Neuronal stem cell (in vitro differentiated cells): ENCODE data around the gene PRSS53.

Experiments
- DNase-seq: peaks from one replicate; pipeline ENCODE4 v3.0.0-alpha.2; 2013; ENCODE audit warnings: low spot score
- H2AFZ ChIP-seq: one replicate; pipeline ENCODE4 v1.6.1; 2013; ENCODE audit warnings: mild to moderate bottlenecking, low read length, inconsistent platforms
- H2AK5ac ChIP-seq: 2 replicates; pipeline ENCODE4 v1.6.1; 2013; ENCODE audit warnings: low read depth, mild to moderate bottlenecking, inconsistent platforms, low read length, moderate library complexity, mixed read lengths
- H2BK120ac ChIP-seq: 2 replicates; pipeline ENCODE4 v1.6.1; 2013; ENCODE audit warnings: low read depth, mild to moderate bottlenecking, inconsistent platforms, low read length, moderate library complexity, mixed read lengths
- H2BK12ac ChIP-seq: one replicate; pipeline ENCODE4 v1.6.1; 2013; ENCODE audit warnings: low read length, inconsistent platforms
- H2BK15ac ChIP-seq: 2 replicates; pipeline ENCODE4 v1.6.1; 2013; ENCODE audit warnings: mild to moderate bottlenecking, low read length, inconsistent platforms, mixed read lengths
- H2BK5ac ChIP-seq: one replicate; pipeline ENCODE4 v1.6.1; 2013; ENCODE audit warnings: inconsistent platforms, mild to moderate bottlenecking, low read length, moderate library complexity
- H3K14ac ChIP-seq: one replicate; pipeline ENCODE4 v1.6.1; 2013; ENCODE audit warnings: low read length, inconsistent platforms
- H3K18ac ChIP-seq: 2 replicates; pipeline ENCODE4 v1.6.1; 2013; ENCODE audit warnings: low read length, inconsistent platforms
- H3K23ac ChIP-seq: 2 replicates; pipeline ENCODE4 v1.6.1; 2013; ENCODE audit warnings: low read depth, mild to moderate bottlenecking, mixed read lengths, low read length, inconsistent platforms; ENCODE audit not compliant: poor library complexity
- H3K27ac ChIP-seq: replicated peaks from 3 replicates; pipeline ENCODE4 v1.5.1; 2013; ENCODE audit warnings: low read length, inconsistent platforms
- H3K27me3 ChIP-seq, 3 experiments: 2 replicates each; pipeline ENCODE4 v1.6.1; 2013; ENCODE audit warnings: low read length in 3 of 3, mild to moderate bottlenecking in 2 of 3, inconsistent platforms in 1 of 3, low read depth in 1 of 3, mixed read lengths in 1 of 3, moderate library complexity in 1 of 3; ENCODE audit not compliant: control insufficient read depth in 3 of 3, insufficient read depth in 3 of 3
- H3K36me3 ChIP-seq, 2 donors: replicated peaks in 1 of 2; 2 replicates each; pipeline ENCODE4 v1.6.1; 2013; ENCODE audit warnings: low read length in 2 of 2; ENCODE audit not compliant: control insufficient read depth in 2 of 2, insufficient read depth in 2 of 2
- H3K4ac ChIP-seq: 2 replicates; pipeline ENCODE4 v1.6.1; 2013; ENCODE audit warnings: inconsistent platforms, mild to moderate bottlenecking, low read length, moderate library complexity
- H3K4me1 ChIP-seq, 2 donors: 1 replicate in 1 of 2; 2 replicates in 1 of 2; pipeline ENCODE4 v1.6.1; 2013; ENCODE audit warnings: low read length in 2 of 2, low read depth in 1 of 2; ENCODE audit not compliant: control insufficient read depth in 2 of 2, insufficient read depth in 1 of 2
- H3K4me2 ChIP-seq: one replicate; pipeline ENCODE4 v1.6.1; 2013; ENCODE audit warnings: mild to moderate bottlenecking, low read length, inconsistent platforms; ENCODE audit not compliant: insufficient read depth, poor library complexity, severe bottlenecking
- H3K4me3 ChIP-seq, 2 donors: 2 replicates each; pipeline ENCODE4 v1.5.1; 2013; ENCODE audit warnings: low read length in 2 of 2, mild to moderate bottlenecking in 2 of 2, inconsistent platforms in 1 of 2, moderate library complexity in 1 of 2
- H3K79me1 ChIP-seq: one replicate; pipeline ENCODE4 v1.6.1; 2013; ENCODE audit warnings: low read depth, mild to moderate bottlenecking, inconsistent platforms, low read length, moderate library complexity
- H3K9ac ChIP-seq: one replicate; pipeline ENCODE4 v1.6.1; 2013; ENCODE audit warnings: mild to moderate bottlenecking, low read depth, low read length, inconsistent platforms; ENCODE audit not compliant: poor library complexity
- H3K9me3 ChIP-seq, 2 donors: replicated peaks in 1 of 2; 2 replicates each; pipeline versions ENCODE3 to v1.6.1; 2013; ENCODE audit warnings: low read length in 2 of 2, mild to moderate bottlenecking in 2 of 2, inconsistent platforms in 1 of 2, low read depth in 1 of 2, mixed read lengths in 1 of 2, moderate library complexity in 1 of 2; ENCODE audit not compliant: control insufficient read depth in 2 of 2, insufficient read depth in 1 of 2
- H4K8ac ChIP-seq: one replicate; pipeline ENCODE4 v1.6.1; 2013; ENCODE audit warnings: low read depth, mild to moderate bottlenecking, inconsistent platforms, low read length, moderate library complexity
- H4K91ac ChIP-seq: one replicate; pipeline ENCODE4 v1.6.1; 2013; ENCODE audit warnings: low read length, low read depth, mild to moderate bottlenecking, inconsistent platforms; ENCODE audit not compliant: poor library complexity
- WGBS, 2 donors: extraction: QIAGEN DNeasy Blood & Tissue Kit; methylation state at CpG; one replicate each; pipeline ENCODE4 v1.1.7; 2013; ENCODE audit warnings: missing lambda C conversion rate in 2 of 2, mixed read lengths in 1 of 2; ENCODE audit not compliant: insufficient read length in 2 of 2, insufficient replicate concordance in 1 of 2; ENCODE audit errors: extremely low coverage in 2 of 2; 5-methylcytosine and 5-hydroxymethylcytosine counted together

PRSS53 gene

GRCh38 chr16:31117384-31118222 is 28.9 kb upstream of the PRSS53 start, which contains the start of gene KAT8:
TSS of gene KAT8 (plus strand) at chr16:31117664. CDS start at chr16:31117682, 18 bp downstream.
- Histone ChIP-seq H2AK5ac (no peak within 1 kb of the TSS), H3K36me3 (peaks cover 23 to 51% of the 10 kb centered on the region in 2 donors), H3K27ac (peak within 1 kb of the TSS; percentile 81), H3K4me2 (peak within 1 kb of the TSS; percentile 82), H3K18ac (peak within 1 kb of the TSS; percentile 94), H3K4ac (no peak within 1 kb of the TSS), H2BK5ac (no peak within 1 kb of the TSS), H3K79me1 (peaks cover 7% of the 10 kb centered on the region), H3K14ac (no peak within 1 kb of the TSS), H3K9ac (peak within 1 kb of the TSS; percentile 81), H3K23ac (peak within 1 kb of the TSS; percentile 96), H2BK120ac (no peak within 1 kb of the TSS), H4K8ac (no peak within 1 kb of the TSS), H3K9me3 (no peaks in the 10 kb centered on the region), H2BK15ac (no peak within 1 kb of the TSS), H3K27me3 (no peaks in the 10 kb centered on the region), H3K4me3 (peak within 1 kb of the TSS; percentile 70 to 91), H2AFZ (peak within 1 kb of the TSS; percentile 88), H4K91ac (no peak within 1 kb of the TSS), H2BK12ac (no peak within 1 kb of the TSS), H3K4me1 (peaks cover 3 to 5% of the 10 kb centered on the region in 2 donors)
- WGBS, 2 donors, result no CpG with 5 or more reads among the region's 68 CpGs
- DNase-seq, result peak; percentile 95

DNA sequence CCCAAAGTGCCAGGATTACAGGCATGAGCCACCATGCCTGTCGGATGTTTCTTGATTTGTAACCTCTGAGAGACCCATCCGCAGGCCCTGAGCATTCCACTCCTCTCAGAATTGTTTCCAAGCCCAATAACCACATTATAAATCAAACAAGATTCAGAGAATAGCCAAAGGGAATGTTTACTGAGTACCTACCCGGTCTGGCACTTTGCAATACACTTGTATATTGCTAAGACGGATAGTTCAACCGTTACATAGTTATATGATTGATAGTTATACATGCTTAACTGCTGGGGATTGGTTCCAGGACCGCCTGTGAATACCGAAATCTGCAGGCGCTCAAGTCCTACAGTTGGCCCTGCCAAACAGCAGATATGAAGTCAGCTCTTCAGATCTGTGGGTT is 25.7 kb upstream of the PRSS53 start:
- no peak overlapping the region for H2AFZ ChIP-seq
- DNase-seq, result no peak
- no peak overlapping the region for H2BK120ac ChIP-seq
- no peak overlapping the region for H2BK12ac ChIP-seq
- no peak overlapping the region for H4K91ac ChIP-seq
- H3K23ac ChIP-seq, result no peak overlapping the region
- no peak overlapping the region for H3K4me2 ChIP-seq
- H3K4ac ChIP-seq, result no peak overlapping the region
- WGBS, 2 donors, result no CpG with 5 or more reads among the region's 8 CpGs
- H2AK5ac ChIP-seq, result no peak overlapping the region
- H3K14ac ChIP-seq, result no peak overlapping the region
- no peak overlapping the region for H3K27ac ChIP-seq
- H3K9ac ChIP-seq, result no peak overlapping the region
- H3K79me1 ChIP-seq, result peaks cover 6% of the 10 kb centered on the region
- H3K4me3 ChIP-seq, result no peak overlapping the region
- H3K36me3 ChIP-seq, result peaks cover 31 to 51% of the 10 kb centered on the region in 2 donors
- no peak overlapping the region for H3K18ac ChIP-seq
- no peak overlapping the region for H2BK5ac ChIP-seq
- H2BK15ac ChIP-seq, result no peak overlapping the region
- peaks cover 0 to under 1% of the 10 kb centered on the region in 2 donors for H3K9me3 ChIP-seq
- H3K4me1 ChIP-seq, result peaks cover 5 to 6% of the 10 kb centered on the region in 2 donors
- no peaks in the 10 kb centered on the region for H3K27me3 ChIP-seq
- no peak overlapping the region for H4K8ac ChIP-seq

DNA sequence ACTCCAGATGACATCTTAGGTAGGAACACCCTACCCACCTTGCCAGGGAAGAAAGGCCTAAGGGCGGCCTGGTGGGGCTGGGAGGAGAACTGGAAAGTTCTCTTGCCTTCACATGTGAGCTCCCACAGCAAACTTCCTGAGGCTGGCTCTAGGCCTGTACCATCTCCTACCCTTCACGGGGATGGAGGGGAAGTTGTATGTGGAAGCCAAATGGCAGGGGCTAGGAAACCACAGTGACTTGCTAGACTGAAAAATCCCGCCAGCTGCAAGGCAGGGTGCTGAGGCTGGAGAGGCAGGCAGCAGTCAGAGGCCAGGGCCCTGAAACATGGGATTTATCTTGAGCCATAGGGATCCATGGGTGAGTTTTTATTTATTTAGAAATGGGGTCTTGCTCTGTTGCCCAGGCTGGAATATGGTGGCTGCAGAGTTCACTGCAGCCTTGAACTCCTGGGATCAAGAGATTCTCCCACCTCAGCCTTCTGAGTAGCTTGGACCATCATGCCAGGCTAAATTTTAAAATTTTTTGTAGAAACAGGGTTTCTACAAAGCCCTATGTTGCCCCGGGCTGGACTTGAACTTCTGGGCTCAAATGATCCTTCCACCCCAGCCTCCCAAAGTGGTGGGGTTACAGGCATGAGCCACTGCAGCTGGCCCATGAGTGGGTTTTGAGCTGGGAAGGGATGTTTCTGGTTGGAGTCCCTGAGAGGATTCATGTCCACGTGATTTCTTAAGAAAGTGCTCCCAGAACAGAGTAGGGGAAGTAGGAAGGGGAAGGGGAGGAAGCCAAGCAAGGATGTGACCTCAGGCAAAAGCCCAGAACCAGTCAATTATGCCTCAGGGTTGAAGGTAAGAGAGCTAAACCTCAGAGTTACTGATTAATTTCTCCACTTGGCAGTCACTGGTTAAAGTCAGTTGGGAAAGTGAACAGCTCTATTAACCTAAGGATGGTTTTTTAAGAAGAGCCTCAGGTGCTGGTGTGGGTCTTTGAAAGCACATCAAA is 24.7 kb upstream of the PRSS53 start:
- Histone ChIP-seq H3K9ac (no peak overlapping the region), H2BK15ac (no peak overlapping the region), H3K9me3 (peaks cover 0 to 1% of the 10 kb centered on the region in 2 donors), H3K4me3 (no peak overlapping the region), H2BK120ac (no peak overlapping the region), H3K23ac (no peak overlapping the region), H2AK5ac (no peak overlapping the region), H3K4me1 (peaks cover 3 to 8% of the 10 kb centered on the region in 2 donors), H2BK5ac (no peak overlapping the region), H3K27ac (no peak overlapping the region), H4K91ac (no peak overlapping the region), H4K8ac (no peak overlapping the region), H3K36me3 (peaks cover 31 to 43% of the 10 kb centered on the region in 2 donors), H3K18ac (no peak overlapping the region), H2BK12ac (no peak overlapping the region), H3K4me2 (peak overlapping the region; percentile 11), H3K79me1 (peaks cover 10% of the 10 kb centered on the region), H3K14ac (no peak overlapping the region), H3K27me3 (no peaks in the 10 kb centered on the region), H3K4ac (no peak overlapping the region), H2AFZ (no peak overlapping the region)
- WGBS, 2 donors, result no CpG with 5 or more reads among the region's 5 CpGs
- no peak for DNase-seq
